Astrocyte (in vitro differentiated cells and primary cell): Measurements from ENCODE around the gene OPCML. TPM values are rescaled to one million over a fixed set of nuclear protein-coding genes. Genes with fewer than 3 reads are reported as not detected.

Experiments used
- DNase-seq: peaks from one replicate; pipeline ENCODE4 v3.0.0-alpha.2; 2010; ENCODE audit warnings: low read depth
- FAIRE-seq: peaks from 2 replicates; lab custom pipeline; 2011; peaks lifted over from hg19 to GRCh38; lab: Jason Lieb, UNC
- H2AFZ ChIP-seq: 2 replicates; pipeline ENCODE4 v1.6.0; 2012; ENCODE audit warnings: low read depth, low read length, inconsistent platforms
- H3K27ac ChIP-seq: 2 replicates; pipeline ENCODE4 v1.5.1; 2011; ENCODE audit warnings: low read depth, low read length, inconsistent platforms
- H3K27me3 ChIP-seq: 2 replicates; pipeline ENCODE4 v1.6.0; 2011; ENCODE audit warnings: low read length, inconsistent platforms; ENCODE audit not compliant: insufficient read depth
- H3K36me3 ChIP-seq: 2 replicates; pipeline ENCODE4 v1.5.1; 2011; ENCODE audit warnings: low read length, inconsistent platforms; ENCODE audit not compliant: insufficient read depth
- H3K4me1 ChIP-seq: 2 replicates; pipeline ENCODE4 v1.5.1; 2011; ENCODE audit warnings: low read length, inconsistent platforms; ENCODE audit not compliant: insufficient read depth
- H3K4me2 ChIP-seq: 2 replicates; pipeline ENCODE4 v1.6.0; 2012; ENCODE audit warnings: low read length, inconsistent platforms
- H3K4me3 ChIP-seq: 2 replicates; pipeline ENCODE4 v1.5.1; 2011; ENCODE audit warnings: low read depth, mild to moderate bottlenecking, low read length, inconsistent platforms; ENCODE audit not compliant: insufficient read depth
- H3K79me2 ChIP-seq: 2 replicates; pipeline ENCODE4 v1.6.0; 2012; ENCODE audit warnings: mild to moderate bottlenecking, low read length, inconsistent platforms; ENCODE audit not compliant: insufficient read depth
- H3K9ac ChIP-seq: 2 replicates; pipeline ENCODE4 v1.6.0; 2012; ENCODE audit warnings: mild to moderate bottlenecking, low read length, inconsistent platforms
- H3K9me3 ChIP-seq: 2 replicates; pipeline ENCODE4 v1.5.1; 2012; ENCODE audit warnings: low read depth, mild to moderate bottlenecking, low read length, inconsistent platforms; ENCODE audit not compliant: insufficient read depth
- H4K20me1 ChIP-seq: 2 replicates; pipeline ENCODE4 v1.6.0; 2012; ENCODE audit warnings: low read length, inconsistent platforms; ENCODE audit not compliant: insufficient read depth
- H3K27ac Mint-ChIP-seq: one replicate; pipeline ENCODE4 v1.8.0; 2021; ENCODE audit warnings: mild to moderate bottlenecking, mixed read lengths; ENCODE audit not compliant: unreplicated experiment
- H3K27me3 Mint-ChIP-seq: one replicate; pipeline ENCODE4 v1.8.0; 2021; ENCODE audit warnings: low read depth, mixed read lengths; ENCODE audit not compliant: unreplicated experiment
- H3K36me3 Mint-ChIP-seq: one replicate; pipeline ENCODE4 v1.8.0; 2021; ENCODE audit warnings: low read depth, mixed read lengths; ENCODE audit not compliant: unreplicated experiment
- H3K4me1 Mint-ChIP-seq: one replicate; pipeline ENCODE4 v1.8.0; 2021; ENCODE audit warnings: low read depth, mixed read lengths; ENCODE audit not compliant: unreplicated experiment
- H3K4me3 Mint-ChIP-seq: one replicate; pipeline ENCODE4 v1.8.0; 2021; ENCODE audit warnings: mild to moderate bottlenecking, moderate library complexity, mixed read lengths; ENCODE audit not compliant: unreplicated experiment
- H3K9me3 Mint-ChIP-seq: one replicate; pipeline ENCODE4 v1.8.0; 2021; ENCODE audit warnings: mild to moderate bottlenecking, mixed read lengths; ENCODE audit not compliant: unreplicated experiment
- EZH2 ChIP-seq: IDR thresholded peaks from 2 replicates; pipeline ENCODE4 v1.6.1; 2012; ENCODE audit warnings: mild to moderate bottlenecking, low read length, inconsistent platforms; ENCODE audit not compliant: insufficient read depth
- total RNA-seq: library from RNA; stranded (reverse); gene quantifications from 2 replicates; pipeline ENCODE4 v1.2.1, GENCODE V29; 2021
- TF ChIP-seq, protein P1 (sequence below): IDR thresholded peaks from 2 replicates; pipeline ENCODE4 v1.5.1; 2011; ENCODE audit warnings: low read depth, mild to moderate bottlenecking, inconsistent platforms, low read length, moderate library complexity; ENCODE audit not compliant: insufficient read depth

Gene OPCML
- total RNA-seq, 1 donor from 2014 or later, result 7.9 TPM

DNA sequence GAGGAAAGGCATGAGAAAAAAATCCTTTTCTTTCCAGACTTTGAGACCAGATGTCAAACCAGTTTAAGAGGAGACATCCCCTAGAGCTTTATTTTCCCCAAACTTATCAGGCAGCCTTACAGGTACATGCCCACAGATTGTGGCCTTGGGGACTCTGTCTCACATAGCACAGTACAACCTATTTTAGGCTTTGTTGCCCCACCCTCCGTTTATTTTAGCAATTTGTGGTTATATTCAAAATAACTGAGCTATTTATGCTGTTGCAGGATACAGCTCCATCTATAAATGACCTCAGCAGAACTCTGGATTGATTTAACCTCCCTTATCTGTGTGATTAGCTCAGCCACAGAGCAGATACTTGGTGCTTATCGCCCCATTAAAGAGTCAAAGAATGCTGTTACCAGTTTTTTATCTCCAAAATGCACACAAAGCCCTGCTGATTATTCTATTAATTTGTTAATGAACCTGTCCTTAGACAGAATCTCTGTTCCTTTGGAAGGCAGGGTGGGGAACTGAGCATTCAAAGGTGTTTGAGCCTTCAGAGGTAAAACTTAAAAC, 525.2 kb downstream of the OPCML start:
- FAIRE-seq, result no peak

DNA sequence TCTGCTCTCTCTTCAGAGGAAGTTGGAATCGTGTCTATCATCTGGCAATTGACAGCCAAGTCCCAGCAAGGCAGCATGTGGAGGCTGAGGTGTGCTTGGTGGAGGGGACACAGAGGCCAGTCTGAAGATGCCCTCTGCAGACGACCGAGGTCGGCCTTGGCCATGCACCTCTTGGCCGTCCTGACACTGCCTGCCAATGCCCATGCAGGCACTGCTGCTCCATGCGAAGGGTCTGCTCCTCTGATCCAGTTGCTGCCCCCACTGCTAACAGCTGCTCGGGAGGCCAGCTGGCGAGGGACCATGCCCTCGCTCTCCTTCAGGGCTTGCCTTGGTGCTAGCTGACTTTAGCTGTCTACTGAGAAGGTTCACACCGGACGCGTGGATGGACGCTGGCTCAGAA, 527.9 kb downstream of the OPCML start:
- H3K4me3 Mint-ChIP-seq, result no peak overlapping the region
- peaks cover 3% of the 10 kb centered on the region for H3K36me3 Mint-ChIP-seq
- no peak for FAIRE-seq
- peaks cover 17% of the 10 kb centered on the region for H3K27me3 Mint-ChIP-seq
- TF ChIP-seq, protein P1, sequence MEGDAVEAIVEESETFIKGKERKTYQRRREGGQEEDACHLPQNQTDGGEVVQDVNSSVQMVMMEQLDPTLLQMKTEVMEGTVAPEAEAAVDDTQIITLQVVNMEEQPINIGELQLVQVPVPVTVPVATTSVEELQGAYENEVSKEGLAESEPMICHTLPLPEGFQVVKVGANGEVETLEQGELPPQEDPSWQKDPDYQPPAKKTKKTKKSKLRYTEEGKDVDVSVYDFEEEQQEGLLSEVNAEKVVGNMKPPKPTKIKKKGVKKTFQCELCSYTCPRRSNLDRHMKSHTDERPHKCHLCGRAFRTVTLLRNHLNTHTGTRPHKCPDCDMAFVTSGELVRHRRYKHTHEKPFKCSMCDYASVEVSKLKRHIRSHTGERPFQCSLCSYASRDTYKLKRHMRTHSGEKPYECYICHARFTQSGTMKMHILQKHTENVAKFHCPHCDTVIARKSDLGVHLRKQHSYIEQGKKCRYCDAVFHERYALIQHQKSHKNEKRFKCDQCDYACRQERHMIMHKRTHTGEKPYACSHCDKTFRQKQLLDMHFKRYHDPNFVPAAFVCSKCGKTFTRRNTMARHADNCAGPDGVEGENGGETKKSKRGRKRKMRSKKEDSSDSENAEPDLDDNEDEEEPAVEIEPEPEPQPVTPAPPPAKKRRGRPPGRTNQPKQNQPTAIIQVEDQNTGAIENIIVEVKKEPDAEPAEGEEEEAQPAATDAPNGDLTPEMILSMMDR, result no peak
- TF ChIP-seq EZH2, result no peak
- no peaks in the 10 kb centered on the region for H3K79me2 ChIP-seq
- H3K9ac ChIP-seq, result no peak overlapping the region
- no peak overlapping the region for H3K4me2 ChIP-seq
- H3K27me3 ChIP-seq, result peaks cover 10% of the 10 kb centered on the region
- peaks cover 5% of the 10 kb centered on the region for H3K9me3 Mint-ChIP-seq
- H3K27ac ChIP-seq, result no peak overlapping the region
- H3K36me3 ChIP-seq, result no peaks in the 10 kb centered on the region
- H4K20me1 ChIP-seq, result no peaks in the 10 kb centered on the region
- H3K27ac Mint-ChIP-seq, result no peak overlapping the region
- no peak overlapping the region for H3K4me3 ChIP-seq
- no peak overlapping the region for H2AFZ ChIP-seq
- H3K9me3 ChIP-seq, result peaks cover 4% of the 10 kb centered on the region
- no peaks in the 10 kb centered on the region for H3K4me1 Mint-ChIP-seq
- DNase-seq, result no peak
- H3K4me1 ChIP-seq, result no peaks in the 10 kb centered on the region

More for the DNA sequence above, 525.2 kb downstream of the OPCML start:
- Mint-ChIP-seq H3K27ac (no peak overlapping the region), H3K36me3 (peaks cover 3% of the 10 kb centered on the region), H3K27me3 (peaks cover 18% of the 10 kb centered on the region), H3K9me3 (peaks cover 3% of the 10 kb centered on the region), H3K4me1 (no peaks in the 10 kb centered on the region), H3K4me3 (no peak overlapping the region)
- H3K9me3 ChIP-seq, result peaks cover 4% of the 10 kb centered on the region
- peaks cover 10% of the 10 kb centered on the region for H3K27me3 ChIP-seq
- H2AFZ ChIP-seq, result no peak overlapping the region
- no peaks in the 10 kb centered on the region for H3K36me3 ChIP-seq
- H4K20me1 ChIP-seq, result no peaks in the 10 kb centered on the region
- DNase-seq, result no peak
- H3K79me2 ChIP-seq, result no peaks in the 10 kb centered on the region
- TF ChIP-seq, protein P1, result no peak
- H3K9ac ChIP-seq, result no peak overlapping the region
- H3K4me2 ChIP-seq, result no peak overlapping the region
- H3K4me3 ChIP-seq, result no peak overlapping the region
- no peaks in the 10 kb centered on the region for H3K4me1 ChIP-seq
- no peak overlapping the region for H3K27ac ChIP-seq

DNA sequence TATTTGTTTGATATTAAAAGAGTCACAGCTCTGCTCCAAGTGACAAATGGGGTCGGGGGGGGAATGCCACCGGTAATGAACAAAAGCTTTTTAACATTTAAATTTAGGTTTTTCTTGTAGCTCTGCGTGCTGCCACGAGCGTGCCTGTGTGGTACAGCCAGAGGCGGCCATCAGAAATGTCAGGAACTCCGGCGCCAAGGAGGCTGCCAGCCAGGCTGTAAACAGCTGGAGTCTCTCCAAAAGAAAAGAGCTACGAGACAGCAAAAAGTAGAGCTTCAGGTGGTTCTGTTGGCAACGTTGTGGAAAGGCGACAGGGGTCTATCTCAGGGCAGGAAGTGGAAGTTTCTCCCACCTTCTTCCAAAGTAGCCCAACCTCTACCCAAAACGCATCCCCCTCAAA, 532.8 kb downstream of the OPCML start:
- no peak overlapping the region for H2AFZ ChIP-seq
- H3K4me3 ChIP-seq, result no peak overlapping the region
- H4K20me1 ChIP-seq, result no peaks in the 10 kb centered on the region
- Mint-ChIP-seq H3K36me3 (no peaks in the 10 kb centered on the region), H3K4me3 (no peak overlapping the region), H3K4me1 (no peaks in the 10 kb centered on the region), H3K27ac (no peak overlapping the region), H3K9me3 (peaks cover 5% of the 10 kb centered on the region), H3K27me3 (peaks cover 44% of the 10 kb centered on the region)
- no peaks in the 10 kb centered on the region for H3K79me2 ChIP-seq
- no peak overlapping the region for H3K4me2 ChIP-seq
- TF ChIP-seq EZH2, result no peak
- TF ChIP-seq, protein P1, result no peak
- no peaks in the 10 kb centered on the region for H3K4me1 ChIP-seq
- FAIRE-seq (no peak), DNase-seq (no peak)
- no peaks in the 10 kb centered on the region for H3K9me3 ChIP-seq
- peaks cover 11% of the 10 kb centered on the region for H3K27me3 ChIP-seq
- no peaks in the 10 kb centered on the region for H3K36me3 ChIP-seq
- no peak overlapping the region for H3K9ac ChIP-seq
- H3K27ac ChIP-seq, result no peak overlapping the region
